NCI-H82 treated with DMSO at 0.1 percent for 48 hours (cell line): ENCODE data around the gene MAMLD1.

Experiments used
- DNase-seq: peaks from one replicate; lab custom pipeline; 2025; ENCODE audit not compliant: unreplicated experiment; lab: John Stamatoyannopoulos, UW

MAMLD1 gene

GRCh38 chrX:150495496-150495895 is 132.4 kb downstream of the MAMLD1 start:
- DNase-seq: no peak

GRCh38 chrX:150499240-150499639 is 136.1 kb downstream of the MAMLD1 start:
- DNase-seq: no peak

DNA sequence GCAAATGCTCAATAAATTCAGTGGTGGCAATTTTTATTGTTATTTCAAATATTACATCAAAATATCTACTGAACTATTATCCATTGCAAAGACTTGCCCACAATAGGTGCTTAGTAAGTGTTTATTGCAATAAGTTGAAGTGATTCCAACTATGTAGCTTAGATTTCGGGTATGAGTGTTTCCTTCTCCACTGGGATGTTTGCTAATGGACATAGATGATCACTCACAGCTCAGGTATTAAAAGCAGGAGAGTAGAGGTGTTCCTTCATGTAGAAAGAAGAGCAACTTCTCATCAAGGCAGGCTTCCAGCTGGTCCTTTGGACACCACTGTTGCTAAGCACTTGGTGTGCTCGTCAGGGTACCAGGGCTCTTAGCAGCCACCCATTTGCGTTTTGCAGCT is 139.0 kb downstream of the MAMLD1 start:
- no peak for DNase-seq

GRCh38 chrX:150502979-150503897 is 140.1 kb downstream of the MAMLD1 start:
- DNase-seq: no peak

- no peak for DNase-seq
Measured at GRCh38 chrX:150503898-150504219, 140.7 kb downstream of the MAMLD1 start.

DNA sequence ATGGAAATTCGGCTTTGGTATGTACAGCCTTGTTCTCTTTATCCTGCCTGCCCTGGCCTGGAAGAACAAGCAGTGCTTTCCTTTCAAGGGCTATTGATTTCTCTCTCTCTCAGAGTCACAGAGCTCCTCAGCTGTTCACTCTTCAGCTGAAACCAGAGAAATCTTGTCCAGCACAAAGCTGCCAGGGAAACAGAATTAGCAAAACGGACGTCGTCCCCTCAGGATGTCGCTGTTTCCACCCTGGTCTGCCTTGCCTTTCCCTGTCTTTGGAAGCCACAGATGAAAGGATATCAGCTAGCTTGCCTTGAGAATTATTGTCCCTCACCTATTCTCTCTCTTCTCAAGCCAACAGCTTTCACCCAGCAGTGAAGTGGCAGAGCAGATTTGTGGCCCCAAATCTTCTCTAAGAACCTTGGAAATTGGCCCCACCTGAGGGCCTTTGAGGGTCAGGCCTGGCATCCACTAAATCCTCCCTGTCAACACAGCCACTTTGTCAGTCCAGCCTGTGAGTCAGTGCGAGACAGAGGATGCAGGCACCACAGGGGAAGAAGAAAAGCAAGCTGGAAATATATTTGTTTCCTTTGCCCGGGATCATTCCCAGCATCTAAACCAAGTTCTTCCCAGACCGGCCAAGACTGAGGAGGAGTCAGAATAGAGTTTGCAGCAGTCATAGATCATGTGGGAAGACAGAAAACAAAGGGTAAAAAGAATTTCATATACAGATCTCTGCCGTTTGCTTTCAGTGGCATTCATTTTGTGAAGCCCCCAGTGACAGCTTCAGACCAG is 141.5 kb downstream of the MAMLD1 start:
- DNase-seq: no peak

DNA sequence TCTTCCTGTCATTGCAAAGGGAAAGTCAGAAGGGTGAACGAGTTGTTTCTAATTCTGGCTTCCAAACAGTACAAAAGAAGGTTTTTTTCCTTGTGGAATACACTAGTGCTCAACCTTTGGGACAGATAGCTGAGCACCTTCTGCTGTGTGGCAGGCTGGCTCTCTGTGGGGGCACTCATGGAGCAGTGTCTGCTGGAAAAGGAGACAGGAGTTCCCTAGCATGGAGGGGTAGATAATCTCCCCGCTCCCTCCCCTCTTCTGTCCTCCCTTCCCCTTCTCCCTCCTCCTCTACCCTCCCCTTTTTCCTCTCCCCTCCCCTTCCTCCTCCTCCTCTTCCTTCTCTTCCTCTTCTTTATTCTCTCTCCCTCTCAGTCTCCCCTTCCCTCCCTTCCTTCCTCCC is 142.9 kb downstream of the MAMLD1 start:
- DNase-seq: no peak

DNA sequence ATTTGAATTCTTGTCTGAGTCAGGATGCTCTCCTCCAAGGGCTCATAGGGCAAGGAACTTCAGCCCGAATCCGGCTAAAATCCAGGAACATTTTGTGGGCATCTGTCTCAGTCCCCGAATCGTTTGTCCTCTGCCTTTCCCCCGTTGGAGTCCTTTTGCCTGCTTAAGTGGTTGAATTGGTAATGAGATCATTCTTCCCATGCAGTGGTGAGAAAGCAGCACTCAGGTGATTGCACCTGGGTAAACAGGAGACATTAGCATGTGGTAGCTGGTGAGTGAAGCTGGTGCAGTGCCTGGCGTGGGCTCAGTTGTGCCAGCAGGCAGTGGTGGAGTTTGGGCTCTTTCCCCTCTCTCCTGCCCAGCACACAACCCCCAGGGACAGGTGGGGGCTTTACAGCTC is 143.4 kb downstream of the MAMLD1 start:
- DNase-seq: no peak

DNA sequence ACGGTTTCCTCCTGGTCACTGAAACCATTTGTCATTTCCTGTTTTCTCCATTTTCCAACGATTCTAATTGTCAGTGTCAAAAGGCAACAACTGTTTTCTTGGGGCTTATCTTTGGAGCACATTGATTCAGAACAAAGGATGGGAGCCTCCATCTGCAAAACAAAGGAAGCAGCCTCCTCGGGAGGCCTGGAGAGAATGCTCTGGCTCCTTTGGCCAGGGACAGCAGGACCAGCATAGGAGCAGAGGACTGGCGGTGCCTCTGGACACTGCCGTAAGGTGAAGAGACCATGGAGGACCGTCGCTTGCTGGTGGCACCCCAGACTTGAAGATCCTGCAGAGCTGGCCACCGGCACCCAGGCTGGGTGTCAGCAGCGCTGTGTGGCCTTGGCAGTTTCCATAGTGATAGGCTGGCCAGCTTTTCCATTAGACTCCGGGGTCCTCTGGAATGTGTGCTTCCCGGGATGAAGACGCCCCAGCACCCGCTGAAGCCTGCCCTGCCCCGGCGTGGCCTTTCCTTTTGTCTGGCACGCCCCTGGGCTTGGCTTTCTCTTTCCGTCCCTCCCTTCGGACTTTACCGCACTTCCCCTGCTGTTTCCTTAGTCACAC is 144.2 kb downstream of the MAMLD1 start:
- no peak for DNase-seq

DNA sequence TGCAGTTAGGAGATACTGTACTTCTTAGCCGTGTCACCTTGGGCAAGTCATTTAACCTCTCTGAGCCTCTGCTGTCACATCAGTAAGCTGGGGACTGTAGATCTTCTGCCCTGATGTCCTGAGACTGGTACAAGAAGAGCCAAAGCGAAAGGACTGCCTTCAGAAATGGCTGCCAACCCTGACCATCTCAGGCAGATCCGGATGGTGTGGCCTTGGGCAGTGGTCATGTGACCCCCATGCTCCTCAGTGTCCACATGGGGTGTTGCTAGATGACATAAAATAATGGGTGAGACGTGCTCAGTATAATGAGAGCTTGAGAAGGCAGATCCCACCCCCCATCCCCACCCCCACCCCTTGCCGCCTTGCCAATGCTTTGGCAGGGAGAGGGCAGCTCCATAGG is 144.9 kb downstream of the MAMLD1 start:
- DNase-seq: no peak

GRCh38 chrX:150508451-150509367 is 145.6 kb downstream of the MAMLD1 start:
- DNase-seq: no peak

GRCh38 chrX:150509703-150510102 is 146.6 kb downstream of the MAMLD1 start:
- no peak for DNase-seq

DNA sequence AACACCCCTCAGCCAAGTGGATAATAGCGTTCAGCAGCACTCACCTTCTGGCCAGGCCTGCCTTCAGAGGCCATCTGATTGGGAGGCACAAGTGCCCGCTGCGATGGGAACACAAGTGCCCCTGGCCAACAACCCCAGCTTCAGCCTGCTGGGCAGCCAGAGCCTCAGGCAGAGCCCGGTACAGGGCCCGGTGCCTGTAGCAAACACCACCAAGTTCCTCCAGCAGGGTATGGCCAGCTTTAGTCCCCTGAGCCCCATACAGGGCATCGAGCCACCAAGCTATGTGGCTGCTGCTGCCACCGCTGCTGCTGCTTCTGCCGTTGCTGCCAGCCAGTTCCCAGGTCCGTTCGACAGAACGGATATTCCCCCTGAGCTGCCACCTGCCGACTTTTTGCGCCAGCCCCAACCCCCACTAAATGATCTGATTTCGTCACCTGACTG is 149.4 kb downstream of the MAMLD1 start:
- DNase-seq: no peak

DNA sequence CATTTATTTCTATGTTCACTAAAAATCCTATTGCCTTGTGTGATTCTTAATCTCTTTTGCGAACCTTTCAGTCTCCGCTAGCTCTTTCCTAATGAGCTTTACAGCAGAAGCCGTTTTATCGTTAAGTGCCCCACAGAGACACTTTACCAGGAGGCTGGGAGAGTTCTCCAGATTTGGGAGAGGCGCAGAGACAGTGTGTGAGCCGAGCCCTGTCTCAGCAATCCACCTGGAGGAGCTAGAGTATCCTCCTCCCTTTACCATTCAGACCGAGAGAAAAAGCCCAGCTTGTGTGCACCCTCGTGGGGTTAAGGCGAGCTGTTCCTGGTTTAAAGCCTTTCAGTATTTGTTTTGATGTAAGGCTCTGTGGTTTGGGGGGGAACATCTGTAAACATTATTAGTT is 150.4 kb downstream of the MAMLD1 start:
- peak; percentile 80 for DNase-seq

DNA sequence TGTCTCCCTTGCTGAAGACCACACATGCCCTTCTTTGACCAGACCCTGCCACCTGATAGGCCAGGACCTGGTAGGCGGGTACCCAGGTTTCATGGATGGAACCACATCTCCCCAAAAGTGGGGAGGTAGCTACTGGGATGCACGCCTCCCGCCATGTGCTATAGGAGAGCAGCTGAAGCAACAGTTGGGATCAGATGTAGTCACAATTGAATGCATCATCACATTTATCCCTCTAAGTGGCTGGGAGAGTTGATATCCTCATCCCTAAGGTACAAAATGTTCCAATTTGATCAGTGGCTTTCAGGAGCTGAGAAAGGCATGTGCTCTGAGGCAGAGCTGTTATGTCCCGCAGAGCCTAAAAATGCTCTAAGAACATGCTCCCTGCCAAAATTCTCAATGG is 151.3 kb downstream of the MAMLD1 start:
- no peak for DNase-seq

- DNase-seq: no peak
Measured at GRCh38 chrX:150515801-150516200, 152.7 kb downstream of the MAMLD1 start.

DNA sequence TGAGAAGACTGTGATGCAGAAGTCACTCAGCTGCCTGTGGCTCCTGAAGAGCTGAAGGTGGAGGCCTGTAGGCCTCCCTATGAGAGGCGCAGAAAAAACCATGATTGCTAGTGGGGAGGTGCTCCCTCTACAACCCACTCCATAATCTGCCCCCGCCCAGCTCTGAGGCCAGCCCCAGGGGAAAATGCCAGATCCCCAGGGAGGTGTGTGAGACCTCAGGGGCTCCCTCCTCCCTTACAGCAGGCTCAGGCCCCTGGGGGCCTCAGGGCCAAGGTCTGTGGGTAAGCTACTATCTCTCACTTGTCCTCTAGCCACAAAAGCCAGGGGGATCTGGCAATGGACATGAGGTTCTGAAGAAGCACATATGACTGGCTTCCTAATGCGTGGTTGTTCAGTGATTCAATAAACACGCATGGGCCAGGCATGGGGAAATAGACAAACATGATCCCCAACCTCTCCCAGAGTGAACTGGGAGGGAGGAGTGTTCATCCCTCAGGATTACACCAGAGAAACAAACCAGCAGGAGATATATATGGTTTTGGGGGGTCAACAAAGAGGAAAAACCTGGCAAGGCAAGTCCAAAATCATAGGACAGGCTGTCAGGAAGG is 154.3 kb downstream of the MAMLD1 start:
- peak; percentile 16 for DNase-seq

- DNase-seq: no peak
Measured at GRCh38 chrX:150522494-150522893, 159.4 kb downstream of the MAMLD1 start.

DNA sequence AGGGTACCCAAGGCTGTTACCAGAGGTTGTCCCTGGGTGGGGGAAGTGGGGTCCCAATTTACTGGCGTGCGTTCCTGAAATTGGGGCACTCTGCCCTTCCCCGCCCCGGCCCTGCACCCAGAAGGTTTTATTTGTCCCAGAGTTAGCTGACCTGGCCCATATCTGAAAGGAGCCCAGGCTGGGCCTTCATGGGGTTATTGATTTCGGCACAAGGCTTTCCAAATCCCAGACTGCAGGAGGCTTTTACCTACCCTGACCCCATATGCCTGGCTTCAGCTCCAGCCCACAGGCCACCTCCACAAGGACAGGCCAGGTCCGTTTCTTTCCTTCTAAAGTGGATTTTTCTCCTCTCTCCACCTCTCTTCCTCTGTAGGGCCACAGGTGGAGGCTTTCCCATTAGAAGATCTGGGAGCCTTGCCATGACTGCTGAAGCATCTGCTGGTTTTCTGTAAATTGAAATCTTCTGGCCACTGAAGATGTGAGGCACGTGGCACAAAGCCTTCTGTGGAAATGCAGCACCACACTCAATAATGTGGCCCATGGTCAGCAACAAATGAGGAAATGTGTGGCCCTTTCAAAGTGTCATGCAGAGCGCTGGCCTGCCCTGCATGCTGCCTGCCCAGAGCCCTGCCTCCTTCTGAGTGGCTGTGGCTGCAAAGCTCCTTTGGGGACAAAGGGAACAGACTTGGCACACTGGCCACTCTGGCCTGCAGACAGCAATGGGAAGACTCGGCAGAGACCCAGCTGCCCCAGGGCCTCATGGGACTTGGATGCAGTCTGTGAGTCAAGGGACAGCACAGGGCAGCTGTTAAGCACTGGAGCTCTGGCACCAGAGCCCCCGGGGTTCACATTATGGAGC is 162.2 kb downstream of the MAMLD1 start:
- no peak for DNase-seq
